Neural progenitor cell (in vitro differentiated cells): ENCODE measurements around the gene KLHDC7B. TPM values are rescaled to one million over a fixed set of nuclear protein-coding genes. Genes with fewer than 3 reads are reported as not detected.

Source experiments
- DNase-seq: peaks from one replicate; pipeline ENCODE4 v3.0.0-alpha.2; 2016; ENCODE audit warnings: low spot score
- H2AFZ ChIP-seq: fragments of 200-600 bp; sonication (generic); replicated peaks from 2 replicates; pipeline ENCODE4 v1.6.1; 2016; ENCODE audit warnings: antibody characterized with exemption
- H3F3A ChIP-seq: fragments of 200-600 bp; sonication (generic); 2 replicates; pipeline ENCODE4 v1.6.1; 2016; ENCODE audit warnings: antibody characterized with exemption, low read depth
- H3K27ac ChIP-seq: fragments of 200-600 bp; sonication (generic); 2 replicates; pipeline ENCODE4 v1.5.1; 2016; ENCODE audit warnings: mild to moderate bottlenecking
- H3K27me3 ChIP-seq: fragments of 200-600 bp; sonication (generic); 2 replicates; pipeline ENCODE4 v1.6.1; 2016; ENCODE audit warnings: mild to moderate bottlenecking, moderate library complexity
- H3K36me3 ChIP-seq: fragments of 200-600 bp; sonication (generic); 2 replicates; pipeline ENCODE4 v1.5.1; 2016
- H3K4me1 ChIP-seq: fragments of 200-600 bp; sonication (generic); 2 replicates; pipeline ENCODE4 v1.6.1; 2016; ENCODE audit warnings: mixed run types
- H3K4me2 ChIP-seq: fragments of 200-600 bp; sonication (generic); 2 replicates; pipeline ENCODE4 v1.6.1; 2016
- H3K4me3 ChIP-seq: fragments of 200-600 bp; sonication (generic); 2 replicates; pipeline ENCODE4 v1.5.1; 2016
- H3K79me2 ChIP-seq: fragments of 200-600 bp; sonication (generic); 2 replicates; pipeline ENCODE4 v1.6.1; 2016; ENCODE audit warnings: low read depth
- H3K9ac ChIP-seq: fragments of 200-600 bp; sonication (generic); 2 replicates; pipeline ENCODE4 v1.6.1; 2016
- H3K9me3 ChIP-seq: fragments of 200-600 bp; sonication (generic); 2 replicates; pipeline ENCODE4 v1.5.1; 2016; ENCODE audit warnings: low read depth
- H4K20me1 ChIP-seq: fragments of 200-600 bp; sonication (generic); 2 replicates; pipeline ENCODE4 v1.6.1; 2016; ENCODE audit warnings: low read depth
- H3K27ac Mint-ChIP-seq: 3 replicates; pipeline ENCODE4 v1.8.0; 2021; ENCODE audit warnings: mixed read lengths
- H3K27me3 Mint-ChIP-seq: 2 replicates; pipeline ENCODE4 v1.8.0; 2022; ENCODE audit warnings: low read depth, mild to moderate bottlenecking, inconsistent platforms, moderate library complexity, mixed read lengths; ENCODE audit not compliant: insufficient read depth
- H3K36me3 Mint-ChIP-seq: 3 replicates; pipeline ENCODE4 v1.8.0; 2021; ENCODE audit warnings: mixed read lengths
- H3K4me1 Mint-ChIP-seq: 3 replicates; pipeline ENCODE4 v1.8.0; 2021; ENCODE audit warnings: mixed read lengths
- H3K4me3 Mint-ChIP-seq: 3 replicates; pipeline ENCODE4 v1.8.0; 2021; ENCODE audit warnings: mild to moderate bottlenecking, moderate library complexity, mixed read lengths
- H3K9me3 Mint-ChIP-seq: 3 replicates; pipeline ENCODE4 v1.8.0; 2020; ENCODE audit warnings: mixed read lengths
- EZH2 ChIP-seq: fragments of 200-600 bp; sonication (generic); IDR thresholded peaks from 2 replicates; pipeline ENCODE4 v1.6.1; 2017; ENCODE audit warnings: antibody characterized with exemption, mild to moderate bottlenecking, moderate library complexity
- EZH2phosphoT487 ChIP-seq: fragments of 200-600 bp; sonication (generic); IDR thresholded peaks from 2 replicates; pipeline ENCODE4 v1.6.1; 2017; ENCODE audit warnings: antibody characterized with exemption
- total RNA-seq: library from RNA; depleted of rRNA; stranded (reverse); fragments of >200 nt; gene quantifications from 2 replicates; pipeline ENCODE4 v1.2.3, GENCODE V29; 2015; ENCODE audit warnings: low replicate concordance
- TF ChIP-seq, protein P1 (sequence below): fragments of 200-600 bp; sonication (generic); IDR thresholded peaks from 2 replicates; pipeline ENCODE4 v1.5.1; 2017; ENCODE audit warnings: antibody characterized with exemption, mild to moderate bottlenecking

The KLHDC7B gene
- total RNA-seq, 1 donor from 2014 or later, result not detected

DNA sequence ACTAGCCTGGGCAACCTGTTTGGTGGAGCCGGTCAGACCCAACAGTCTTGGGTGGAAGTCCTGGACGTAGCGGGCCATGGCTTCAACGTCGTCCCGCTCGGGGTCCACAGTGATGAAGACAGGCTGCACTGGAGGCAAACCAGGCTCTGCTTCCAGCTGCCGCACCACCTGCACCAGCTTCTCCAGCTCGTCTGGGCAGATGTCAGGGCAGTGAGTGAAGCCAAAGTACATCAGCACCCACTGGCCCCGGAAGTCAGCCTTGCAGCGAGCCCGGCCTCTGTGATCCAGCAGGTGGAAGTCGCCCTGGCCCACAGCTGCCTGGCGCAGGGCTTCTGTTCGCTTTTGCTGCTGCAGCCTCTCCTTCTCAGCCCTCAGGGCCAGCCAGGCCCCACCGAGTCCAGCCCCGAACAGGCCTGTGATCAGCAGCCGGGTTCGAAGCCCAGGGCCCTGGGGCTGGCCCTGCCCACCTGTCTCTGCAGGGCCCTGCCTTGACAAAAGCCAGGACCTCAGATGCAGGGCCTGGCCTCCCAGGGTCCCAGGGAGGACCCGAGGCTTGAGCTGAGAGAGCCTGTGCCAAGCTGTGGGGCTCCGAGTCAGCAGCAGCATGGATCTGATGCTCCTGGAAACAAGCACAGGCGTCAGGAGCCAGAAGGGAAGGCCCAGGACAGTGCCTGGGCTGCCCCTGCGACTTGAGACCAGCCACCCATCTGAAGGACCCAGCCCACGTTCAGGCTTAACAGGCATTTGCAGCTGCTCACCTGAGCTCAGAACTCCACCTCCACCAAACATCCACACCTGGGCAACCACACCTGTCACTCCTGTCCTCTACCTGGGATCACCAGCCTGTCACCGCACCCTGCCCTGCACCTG is 21.7 kb upstream of the KLHDC7B start:
- Mint-ChIP-seq H3K36me3 (peaks cover 10% of the 10 kb centered on the region), H3K27ac (peak overlapping the region; percentile 74), H3K4me3 (peak overlapping the region; percentile 89), H3K27me3 (peaks cover 27% of the 10 kb centered on the region), H3K4me1 (peaks cover 12% of the 10 kb centered on the region), H3K9me3 (no peaks in the 10 kb centered on the region)
- H3K4me2 ChIP-seq, result peak overlapping the region; percentile 99
- H3K9me3 ChIP-seq, result no peaks in the 10 kb centered on the region
- no peak overlapping the region for H2AFZ ChIP-seq
- no peak for DNase-seq
- H3K27me3 ChIP-seq, result peaks cover 29% of the 10 kb centered on the region
- peak overlapping the region; percentile 92 for H3K4me3 ChIP-seq
- peaks cover 32% of the 10 kb centered on the region for H3F3A ChIP-seq
- TF ChIP-seq, protein P1, sequence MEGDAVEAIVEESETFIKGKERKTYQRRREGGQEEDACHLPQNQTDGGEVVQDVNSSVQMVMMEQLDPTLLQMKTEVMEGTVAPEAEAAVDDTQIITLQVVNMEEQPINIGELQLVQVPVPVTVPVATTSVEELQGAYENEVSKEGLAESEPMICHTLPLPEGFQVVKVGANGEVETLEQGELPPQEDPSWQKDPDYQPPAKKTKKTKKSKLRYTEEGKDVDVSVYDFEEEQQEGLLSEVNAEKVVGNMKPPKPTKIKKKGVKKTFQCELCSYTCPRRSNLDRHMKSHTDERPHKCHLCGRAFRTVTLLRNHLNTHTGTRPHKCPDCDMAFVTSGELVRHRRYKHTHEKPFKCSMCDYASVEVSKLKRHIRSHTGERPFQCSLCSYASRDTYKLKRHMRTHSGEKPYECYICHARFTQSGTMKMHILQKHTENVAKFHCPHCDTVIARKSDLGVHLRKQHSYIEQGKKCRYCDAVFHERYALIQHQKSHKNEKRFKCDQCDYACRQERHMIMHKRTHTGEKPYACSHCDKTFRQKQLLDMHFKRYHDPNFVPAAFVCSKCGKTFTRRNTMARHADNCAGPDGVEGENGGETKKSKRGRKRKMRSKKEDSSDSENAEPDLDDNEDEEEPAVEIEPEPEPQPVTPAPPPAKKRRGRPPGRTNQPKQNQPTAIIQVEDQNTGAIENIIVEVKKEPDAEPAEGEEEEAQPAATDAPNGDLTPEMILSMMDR, result no peak
- TF ChIP-seq EZH2, result no peak
- no peak for TF ChIP-seq EZH2phosphoT487
- no peaks in the 10 kb centered on the region for H3K36me3 ChIP-seq
- no peak overlapping the region for H3K27ac ChIP-seq
- peaks cover 45% of the 10 kb centered on the region for H4K20me1 ChIP-seq
- H3K9ac ChIP-seq, result no peak overlapping the region
- peaks cover 9% of the 10 kb centered on the region for H3K79me2 ChIP-seq
- H3K4me1 ChIP-seq, result peaks cover 7% of the 10 kb centered on the region

DNA sequence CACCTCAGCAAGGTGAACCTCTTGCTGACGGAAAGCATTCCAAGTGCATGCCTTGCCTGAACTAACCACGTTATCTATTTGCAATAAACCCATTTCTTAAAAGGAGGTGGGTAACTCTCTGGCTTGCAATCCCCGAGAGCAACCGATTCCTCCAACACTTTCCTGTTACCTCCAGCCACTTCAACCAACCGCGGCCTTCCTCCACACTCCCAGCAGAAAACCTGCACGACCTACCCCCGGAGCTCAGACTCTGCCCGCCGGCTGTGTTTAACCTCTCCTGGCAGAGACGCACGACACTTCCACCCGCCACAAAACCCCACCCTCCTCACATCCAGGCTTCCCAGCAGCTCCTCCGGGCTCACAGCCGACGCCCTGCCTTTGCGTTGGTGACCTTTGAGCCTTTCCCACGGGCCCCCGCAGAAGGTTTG is 21.0 kb upstream of the KLHDC7B start:
- Mint-ChIP-seq H3K36me3 (peaks cover 6% of the 10 kb centered on the region), H3K27ac (peak overlapping the region; percentile 74), H3K27me3 (peaks cover 34% of the 10 kb centered on the region), H3K4me3 (peak overlapping the region; percentile 89), H3K9me3 (no peaks in the 10 kb centered on the region), H3K4me1 (peaks cover 12% of the 10 kb centered on the region)
- H3K4me1 ChIP-seq, result peaks cover 7% of the 10 kb centered on the region
- peaks cover 51% of the 10 kb centered on the region for H4K20me1 ChIP-seq
- no peak overlapping the region for H3K27ac ChIP-seq
- peaks cover 9% of the 10 kb centered on the region for H3K79me2 ChIP-seq
- H3K4me3 ChIP-seq, result peak overlapping the region; percentile 92
- peaks cover 39% of the 10 kb centered on the region for H3F3A ChIP-seq
- no peak overlapping the region for H2AFZ ChIP-seq
- no peaks in the 10 kb centered on the region for H3K9me3 ChIP-seq
- no peak for DNase-seq
- peak overlapping the region; percentile 76 for H3K9ac ChIP-seq
- H3K27me3 ChIP-seq, result peaks cover 35% of the 10 kb centered on the region
- H3K36me3 ChIP-seq, result no peaks in the 10 kb centered on the region
- no peak for TF ChIP-seq EZH2
- TF ChIP-seq, protein P1, result no peak
- TF ChIP-seq EZH2phosphoT487, result no peak
- H3K4me2 ChIP-seq, result peak overlapping the region; percentile 99

DNA sequence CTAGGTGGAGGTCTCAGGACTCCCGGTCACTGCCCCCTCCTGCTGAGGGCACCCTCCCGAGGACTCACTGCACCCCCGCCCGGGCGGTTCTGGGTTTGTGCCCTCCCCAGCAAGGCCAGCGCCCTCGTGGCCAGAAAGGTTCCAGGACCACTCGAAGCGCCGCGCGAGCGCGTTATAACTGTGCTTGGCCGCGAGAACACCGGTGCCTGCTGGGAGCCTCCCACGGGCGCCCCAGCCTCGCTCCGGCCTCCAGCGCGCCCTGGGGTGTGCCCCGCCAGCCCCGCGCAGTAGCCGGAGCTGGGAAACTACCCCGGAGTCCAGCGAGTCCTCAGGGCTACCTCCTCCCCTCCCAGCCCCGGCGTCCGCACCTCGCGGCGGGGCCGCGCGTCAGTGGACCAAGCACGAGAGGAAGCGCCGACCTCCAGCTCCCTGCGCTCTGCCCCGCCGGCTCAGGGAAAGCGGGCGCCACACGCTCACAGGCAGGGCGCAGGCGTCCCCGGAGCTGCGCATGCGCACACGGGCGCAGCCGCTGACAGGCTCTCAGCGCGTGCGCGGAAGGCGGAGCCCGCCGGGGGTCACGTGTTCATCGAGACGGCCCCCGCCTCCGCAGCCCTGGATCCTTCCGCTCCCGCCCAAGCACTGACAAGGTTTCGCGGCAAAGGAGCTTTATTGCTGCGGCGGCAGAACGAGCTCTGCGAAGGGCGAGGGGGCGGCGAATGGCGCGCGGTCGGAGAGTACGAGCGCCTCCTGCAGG is 20.4 kb upstream of the KLHDC7B start, which contains the start of gene SCO2:
Gene SCO2, minus strand, starts transcription at position 495 of the 754 bp plus-strand sequence. CDS start 1,187 bp downstream, outside the sequence.
- Mint-ChIP-seq H3K4me1 (peaks cover 12% of the 10 kb centered on the region), H3K4me3 (peak within 1 kb of the TSS; percentile 89), H3K27ac (peak within 1 kb of the TSS; percentile 74), H3K9me3 (no peaks in the 10 kb centered on the region), H3K36me3 (peaks cover 5% of the 10 kb centered on the region), H3K27me3 (peaks cover 34% of the 10 kb centered on the region)
- H2AFZ ChIP-seq, result peak within 1 kb of the TSS; percentile 93
- TF ChIP-seq, protein P1, result peak; percentile 67
- TF ChIP-seq EZH2, result no peak
- peaks cover 45% of the 10 kb centered on the region for H3F3A ChIP-seq
- no peaks in the 10 kb centered on the region for H3K9me3 ChIP-seq
- H3K4me3 ChIP-seq, result peak within 1 kb of the TSS; percentile 92
- H3K36me3 ChIP-seq, result no peaks in the 10 kb centered on the region
- H3K9ac ChIP-seq, result peak within 1 kb of the TSS; percentile 76
- peaks cover 9% of the 10 kb centered on the region for H3K79me2 ChIP-seq
- peak within 1 kb of the TSS; percentile 99 for H3K4me2 ChIP-seq
- peaks cover 57% of the 10 kb centered on the region for H4K20me1 ChIP-seq
- H3K27me3 ChIP-seq, result peaks cover 41% of the 10 kb centered on the region
- DNase-seq, result peak; percentile 99
- peaks cover 9% of the 10 kb centered on the region for H3K4me1 ChIP-seq
- H3K27ac ChIP-seq, result peak within 1 kb of the TSS; percentile 78
